Activated CD4-positive, alpha-beta T cell treated with anti-CD3 and anti-CD28 coated beads for 24 hours (primary cell): ENCODE measurements around the gene ADH4.
"Not testable (repeated sequence)": the region's sequence is repeated elsewhere in the genome, so short reads cannot be mapped to it uniquely, and the experiment has no call there.

ENCODE experiments used
- DNase-seq, 2 donors: peaks; one replicate each; pipeline ENCODE4 v3.0.0-alpha.2; 2020; ENCODE audit warnings: low read depth in 2 of 2

ADH4 gene

DNA sequence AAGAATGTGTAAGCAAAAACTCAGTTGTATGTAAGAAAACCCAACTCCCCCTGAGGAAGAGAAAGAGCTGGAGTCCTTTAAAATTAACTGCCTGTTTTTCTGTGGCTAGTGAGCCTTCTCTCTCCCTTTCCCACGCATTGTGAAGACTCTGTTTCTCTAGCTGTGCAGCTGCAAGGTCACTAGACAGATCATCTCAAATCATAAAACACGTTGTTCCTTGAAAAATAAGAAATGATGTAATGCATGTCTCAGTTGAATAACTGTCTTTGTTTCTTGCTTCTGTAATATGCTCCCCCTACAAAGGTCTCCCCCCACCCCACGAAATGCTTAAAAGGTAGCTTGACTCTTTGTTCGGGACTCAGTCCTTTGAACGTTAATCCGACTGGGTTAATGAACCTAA lies 63.2 kb downstream of the ADH4 start:
- DNase-seq = not testable (repeated sequence)

DNA sequence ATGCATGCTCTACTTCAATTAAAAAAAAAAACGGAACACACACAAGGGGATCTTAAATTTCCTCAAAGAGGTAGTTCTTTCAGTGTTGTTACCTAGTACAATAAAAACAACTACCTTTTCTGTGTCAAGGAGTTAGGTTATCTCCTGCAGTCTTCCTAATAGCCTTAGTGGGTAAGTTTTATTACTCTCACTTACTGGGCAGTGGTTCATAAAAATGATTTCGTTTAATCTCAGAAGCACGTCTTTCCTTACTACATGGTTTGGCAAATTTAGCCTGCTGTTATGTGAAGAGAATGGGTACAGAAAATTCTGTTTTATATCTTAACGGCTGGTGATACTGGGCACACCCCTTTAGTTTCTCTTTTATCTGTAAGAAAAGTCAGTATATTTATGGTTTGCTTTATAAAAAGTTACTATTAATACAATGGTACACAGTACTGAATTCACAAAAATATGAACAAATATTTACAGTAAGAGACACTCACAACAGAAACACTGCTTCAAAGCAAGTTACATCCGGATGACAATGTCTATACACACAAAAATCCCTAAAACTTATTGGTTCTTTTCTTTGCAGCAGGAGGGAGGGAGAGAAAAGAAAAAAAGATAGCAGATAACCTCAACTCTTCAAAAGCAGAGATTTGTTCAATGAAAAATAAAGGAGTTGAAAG lies 64.3 kb downstream of the ADH4 start:
- DNase-seq = no peak

DNA sequence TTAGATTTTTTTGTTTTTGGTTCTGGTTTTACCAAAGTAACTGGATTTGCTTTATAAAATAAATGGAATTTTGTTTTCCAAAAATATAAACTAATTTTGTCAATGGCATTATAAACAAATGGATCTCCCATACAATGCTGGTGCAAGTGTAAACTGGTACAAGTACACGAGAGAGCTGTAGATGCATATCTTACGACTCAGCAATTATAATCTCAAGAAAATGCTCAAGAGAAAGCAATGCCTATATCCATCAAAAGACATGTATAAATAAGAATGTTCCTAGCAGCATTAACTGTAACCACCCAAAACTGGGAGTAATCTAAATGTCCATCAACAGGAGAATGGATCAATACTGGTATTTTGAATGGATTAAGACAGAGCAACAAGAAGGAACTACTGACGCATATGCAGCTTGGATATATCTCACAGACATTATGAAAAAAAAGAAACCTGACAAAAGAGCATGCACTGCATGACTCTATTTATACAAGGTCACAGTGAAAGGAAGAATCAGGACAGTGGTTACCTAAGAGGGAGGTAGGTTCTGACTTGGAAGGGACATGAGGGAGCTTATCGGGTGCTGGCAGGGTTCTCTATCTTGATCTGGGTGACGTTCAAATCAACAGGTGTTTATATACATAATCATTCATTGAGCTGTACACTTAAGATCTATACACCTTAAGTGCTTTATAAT lies 65.0 kb downstream of the ADH4 start:
- DNase-seq = no peak

DNA sequence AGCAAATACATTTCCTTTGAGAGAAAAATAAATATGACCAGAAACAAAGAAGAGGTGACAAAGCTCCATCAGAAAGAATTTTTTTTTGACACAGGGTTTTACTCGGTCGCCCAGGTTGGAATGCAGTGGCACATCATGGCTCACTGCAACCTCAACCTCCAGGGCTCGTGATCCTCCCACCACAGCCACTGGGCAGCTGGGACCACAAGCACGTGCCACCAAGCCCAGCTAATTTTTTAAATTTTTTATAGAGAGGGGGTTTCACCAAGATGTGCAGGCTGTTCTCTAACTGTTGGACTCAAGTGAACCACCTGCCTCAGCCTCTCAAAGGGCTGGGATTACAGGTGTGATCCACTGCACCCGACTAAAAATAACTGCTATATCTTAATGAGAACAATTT lies 65.8 kb downstream of the ADH4 start:
- no peak for DNase-seq

DNA sequence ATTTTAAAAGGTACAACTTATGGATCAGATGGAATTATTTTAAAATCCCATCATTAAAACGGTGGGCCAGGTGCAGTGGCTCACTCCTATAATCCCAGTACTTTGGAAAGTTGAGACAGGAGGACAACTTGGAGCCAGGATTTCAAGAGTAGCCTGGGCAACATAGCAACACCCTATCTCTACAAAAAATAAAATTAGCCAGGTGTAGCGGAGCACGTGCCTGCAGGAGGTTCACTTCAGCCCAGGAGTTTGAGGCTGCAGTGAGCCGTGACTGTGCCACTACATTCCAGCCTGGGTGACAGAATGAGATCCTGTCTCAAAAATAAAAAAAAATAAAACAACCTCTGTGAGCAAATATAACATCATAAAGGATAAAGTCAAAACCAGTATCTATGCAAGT lies 66.9 kb downstream of the ADH4 start:
- DNase-seq = no peak

DNA sequence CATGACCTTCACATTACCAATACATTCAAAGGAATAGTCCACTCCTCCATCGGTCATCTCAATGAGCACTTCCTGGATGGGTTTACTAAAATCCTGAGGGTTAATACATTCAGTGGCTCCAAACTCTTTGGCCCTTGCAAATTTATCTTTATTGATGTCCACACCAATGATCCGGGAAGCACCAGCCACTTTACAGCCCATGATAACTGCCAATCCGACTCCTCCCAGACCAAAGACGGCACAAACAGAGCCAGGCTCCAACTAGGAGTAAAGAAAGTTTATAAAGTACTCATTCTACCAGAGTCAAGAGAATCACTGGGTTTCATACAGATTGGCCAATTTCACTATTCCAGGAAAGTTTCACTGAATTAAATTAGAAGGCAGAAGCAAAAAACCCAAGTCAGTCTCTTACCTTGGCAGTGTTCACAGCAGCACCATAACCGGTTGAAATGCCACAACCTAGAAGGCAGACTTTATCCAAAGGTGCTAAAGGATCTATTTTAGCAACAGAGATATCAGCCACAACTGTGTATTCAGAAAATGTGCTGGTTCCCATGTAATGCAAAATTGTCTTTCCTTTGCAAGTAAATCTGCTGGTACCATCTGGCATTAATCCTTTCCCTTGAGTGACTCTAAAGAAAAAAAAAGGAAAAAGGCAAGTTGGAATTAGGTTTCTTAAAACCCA lies 67.7 kb downstream of the ADH4 start:
- no peak for DNase-seq

GRCh38 chr4:99074816-99075215 lies 69.3 kb downstream of the ADH4 start:
- no peak for DNase-seq
